HCT116 (cell line): ENCODE measurements around the gene GHRHR. TPM values are rescaled to one million over a fixed set of nuclear protein-coding genes. Genes with fewer than 3 reads are reported as not detected.

Source experiments
- ATAC-seq: fragments of 200-7000 bp; cut with Tn5 transposase; 2 replicates; pipeline ENCODE4 v1.9.1; 2020; ENCODE audit warnings: mild to moderate bottlenecking, moderate library complexity
- BruUV-seq: library from RNA; stranded (reverse); fragments of 400-500 nt; replicated peaks from 2 replicates; lab custom pipeline; 2021; lab: Mats Ljungman, UMichigan
- CTCF ChIA-PET: fragments of 300-600 bp; sonication (Branson Sonifier 250); formaldehyde crosslinking; loops from one replicate; lab custom pipeline; 2021; ENCODE audit warnings: antibody characterized with exemption; lab: Charles Lee
- POLR2A ChIA-PET: fragments of 300-600, 350-600 bp; sonication (Branson Sonifier 250); formaldehyde crosslinking; loops from one replicate; lab custom pipeline; 2021; ENCODE audit warnings: antibody characterized with exemption; lab: Charles Lee
- RAD21 ChIA-PET, 2 experiments: fragments of 300-600 bp; sonication (Branson Sonifier 250); formaldehyde crosslinking; loops; one replicate each; lab custom pipeline; 2023; ENCODE audit warnings: low total read pairs in 2 of 2; ENCODE audit not compliant: uncharacterized antibody in 2 of 2, unreplicated experiment in 2 of 2, low non-redundant PET in 1 of 2; lab: Charles Lee
- DNase-seq: peaks from one replicate; pipeline ENCODE4 v3.0.0-alpha.2; 2010; ENCODE audit warnings: low read depth, low spot score
- H2AFZ ChIP-seq: fragments of 200-600 bp; shearing (Covaris generic), sonication (generic); 2 replicates; pipeline ENCODE4 v1.6.1; 2017; ENCODE audit warnings: low read depth, mixed run types, mixed read lengths, antibody characterized with exemption, low read length; ENCODE audit not compliant: poor library complexity, severe bottlenecking
- H3K27ac ChIP-seq: 2 replicates; pipeline ENCODE4 v1.5.1; 2012; ENCODE audit warnings: low read depth, low read length
- H3K27me3 ChIP-seq: fragments of 200-600 bp; sonication (generic); 2 replicates; pipeline ENCODE4 v1.6.1; 2016; ENCODE audit warnings: mixed run types, low read length, mixed read lengths; ENCODE audit not compliant: insufficient read depth
- H3K36me3 ChIP-seq, 2 experiments: fragments of 200-500 bp in 1 of 2; fragments of 200-600 bp in 1 of 2; sonication (Bioruptor generic) in 1 of 2; sonication (generic) in 1 of 2; 2 replicates each; pipeline versions ENCODE4 v1.5.1 to v1.6.1; 2014 to 2016; ENCODE audit warnings: low read length in 2 of 2, inconsistent platforms in 1 of 2, mixed read lengths in 1 of 2, mixed run types in 1 of 2; ENCODE audit not compliant: insufficient read depth in 2 of 2, control insufficient read depth in 1 of 2
- H3K4me1 ChIP-seq, 2 experiments: fragments of 200-600 bp in 1 of 2; sonication (generic) in 1 of 2; 2 replicates each; pipeline versions ENCODE4 v1.5.1 to v1.6.1; 2012 to 2017; ENCODE audit warnings: low read length in 2 of 2, inconsistent platforms in 1 of 2, mild to moderate bottlenecking in 1 of 2, mixed read lengths in 1 of 2, mixed run types in 1 of 2, moderate library complexity in 1 of 2; ENCODE audit not compliant: insufficient read depth in 2 of 2, control insufficient read depth in 1 of 2
- H3K4me2 ChIP-seq: fragments of 200-600 bp; sonication (generic); 2 replicates; pipeline ENCODE4 v1.6.1; 2017; ENCODE audit warnings: mixed run types, low read length, mixed read lengths
- H3K4me3 ChIP-seq, 2 experiments: fragments of 200-600 bp in 1 of 2; sonication (generic) in 1 of 2; replicated peaks in 1 of 2; 2 replicates each; pipeline ENCODE4 v1.5.1; 2011 to 2016; ENCODE audit warnings: low read length in 2 of 2, control low read depth in 1 of 2, low read depth in 1 of 2, mild to moderate bottlenecking in 1 of 2, mixed read lengths in 1 of 2, mixed run types in 1 of 2
- H3K79me2 ChIP-seq: fragments of 200-600 bp; sonication (generic); 2 replicates; pipeline ENCODE4 v1.6.1; 2017; ENCODE audit warnings: mild to moderate bottlenecking, mixed run types, low read length, moderate library complexity, mixed read lengths; ENCODE audit not compliant: insufficient read depth
- H3K9ac ChIP-seq: fragments of 200-600 bp; sonication (generic); 2 replicates; pipeline ENCODE4 v1.6.1; 2016; ENCODE audit warnings: low read length, mixed read lengths
- H3K9me2 ChIP-seq: fragments of 200-600 bp; sonication (generic), shearing (Covaris generic); 2 replicates; pipeline ENCODE4 v1.6.1; 2017; ENCODE audit warnings: mixed run types, mild to moderate bottlenecking, moderate library complexity; ENCODE audit not compliant: insufficient read depth
- H3K9me3 ChIP-seq, 2 experiments: fragments of 200-500 bp in 1 of 2; fragments of 200-600 bp in 1 of 2; sonication (Bioruptor generic) in 1 of 2; sonication (generic) in 1 of 2; 2 replicates each; pipeline ENCODE4 v1.6.1; 2014 to 2017; ENCODE audit warnings: low read length in 2 of 2, mixed read lengths in 2 of 2, inconsistent platforms in 1 of 2, low read depth in 1 of 2, mild to moderate bottlenecking in 1 of 2, mixed run types in 1 of 2, moderate library complexity in 1 of 2; ENCODE audit not compliant: control insufficient read depth in 1 of 2, insufficient read depth in 1 of 2
- H4K20me1 ChIP-seq: fragments of 200-600 bp; sonication (generic), shearing (Covaris generic); 2 replicates; pipeline ENCODE4 v1.6.1; 2017; ENCODE audit warnings: mixed run types, mild to moderate bottlenecking, moderate library complexity; ENCODE audit not compliant: insufficient read depth
- CEBPB ChIP-seq: IDR thresholded peaks from 2 replicates; pipeline ENCODE4 v1.6.1; 2012; ENCODE audit warnings: low read depth
- ELF1 ChIP-seq: IDR thresholded peaks from 2 replicates; pipeline ENCODE4 v1.6.1; 2012; ENCODE audit warnings: low read depth, borderline replicate concordance
- EZH2phosphoT487 ChIP-seq: fragments of 200-600 bp; IDR thresholded peaks from 2 replicates; pipeline ENCODE4 v1.6.1; 2018; ENCODE audit warnings: antibody characterized with exemption, borderline replicate concordance
- RAD21 ChIP-seq: IDR thresholded peaks from 2 replicates; pipeline ENCODE4 v1.6.1; 2012; ENCODE audit warnings: low read depth, mild to moderate bottlenecking
- SRF ChIP-seq: IDR thresholded peaks from 2 replicates; pipeline ENCODE4 v1.6.1; 2012; ENCODE audit warnings: low read depth
- TCF7L2 ChIP-seq: IDR thresholded peaks from 2 replicates; pipeline ENCODE4 v1.7.0; 2011; ENCODE audit warnings: borderline replicate concordance, inconsistent platforms; ENCODE audit not compliant: insufficient read depth, insufficient read length; ENCODE audit errors: extremely low read depth
- YY1 ChIP-seq: IDR thresholded peaks from 2 replicates; pipeline ENCODE4 v1.6.1; 2011; ENCODE audit warnings: low read length, low read depth, moderate library complexity, mild to moderate bottlenecking; ENCODE audit not compliant: insufficient replicate concordance; ENCODE audit errors: extremely low read depth
- ZFX ChIP-seq: fragments of 450-650 bp; IDR thresholded peaks from 2 replicates; pipeline ENCODE4 v1.6.1; 2017
- ZNF274 ChIP-seq: fragments of 200-500 bp; sonication (Bioruptor generic); IDR thresholded peaks from 2 replicates; pipeline ENCODE4 v1.6.1; 2014; ENCODE audit warnings: mild to moderate bottlenecking, low read depth, low read length, inconsistent platforms
- intact Hi-C: fragments of 100-400 bp; cut with micrococcal nuclease; formaldehyde crosslinking; loops from 2 replicates; pipeline ENCODE4 v1.10.0; 2022
- total RNA-seq: library from RNA; stranded (reverse); gene quantifications from one replicate; pipeline ENCODE4 v1.2.1, GENCODE V29; 2021; ENCODE audit not compliant: unreplicated experiment
- TF ChIP-seq, protein P1 (sequence below): IDR thresholded peaks from 2 replicates; pipeline ENCODE4 v1.6.1; 2012; ENCODE audit warnings: low read depth
- TF ChIP-seq, protein P2 (sequence below): IDR thresholded peaks from 2 replicates; pipeline ENCODE4 v1.6.1; 2012
- TF ChIP-seq, protein P3 (sequence below), 3 experiments: fragments of 200-600 bp in 1 of 3; sonication (generic) in 1 of 3; IDR thresholded peaks in 2 of 3; conservative IDR thresholded peaks in 1 of 3; 2 replicates each; pipeline ENCODE4 v1.5.1; 2012 to 2017; ENCODE audit warnings: low read depth in 2 of 3, low read length in 2 of 3, antibody characterized with exemption in 1 of 3, borderline replicate concordance in 1 of 3, control low read depth in 1 of 3, mild to moderate bottlenecking in 1 of 3, mixed read lengths in 1 of 3, mixed run types in 1 of 3, moderate library complexity in 1 of 3; ENCODE audit not compliant: insufficient read depth in 1 of 3

GHRHR gene
- total RNA-seq, 1 experiment from 2014 or later: not detected

DNA sequence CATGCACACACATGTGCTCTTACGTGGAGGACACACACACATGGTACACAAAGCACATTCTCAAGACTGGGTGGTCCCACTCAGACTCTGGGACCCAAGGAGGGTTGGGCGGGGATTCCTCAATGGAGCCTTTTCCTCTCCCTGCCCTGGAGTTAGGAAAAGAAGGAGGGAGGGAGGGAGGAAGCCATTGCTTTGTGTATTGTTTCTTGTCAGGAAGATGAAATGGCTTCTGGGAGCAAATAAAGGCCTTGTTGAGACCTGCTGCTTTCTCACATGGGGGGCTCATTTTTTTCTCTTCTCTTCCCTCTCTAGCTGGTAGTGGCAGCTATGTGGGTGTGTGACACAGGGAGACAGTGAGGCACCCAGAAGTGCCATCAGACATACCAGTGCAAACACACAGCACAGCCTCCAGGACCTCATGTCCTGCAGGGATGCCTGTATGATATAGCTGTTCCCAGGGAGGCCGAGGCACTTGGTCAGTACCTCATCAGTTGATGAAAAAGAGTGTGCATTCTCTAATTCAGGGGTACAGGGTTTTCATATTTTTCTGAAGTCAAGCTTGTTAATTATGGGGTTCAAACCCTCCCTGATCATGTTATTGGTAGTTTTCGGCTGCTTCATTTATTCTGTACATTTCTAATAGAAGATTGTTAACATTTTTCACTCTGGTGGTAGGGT lies 46.4 kb upstream of the GHRHR start:
- H3K9me3 ChIP-seq: no peaks in the 10 kb centered on the region
- ChIA-PET CTCF (no interaction called here), RAD21 (no interaction called here), POLR2A (no interaction called here)
- no peak overlapping the region for H3K4me2 ChIP-seq
- H3K27ac ChIP-seq: no peak overlapping the region
- H3K4me3 ChIP-seq: no peak overlapping the region
- H3K4me1 ChIP-seq: peaks cover 17 to 46% of the 10 kb centered on the region in 2 experiments
- H3K79me2 ChIP-seq: no peaks in the 10 kb centered on the region
- DNase-seq (no peak), ATAC-seq (no peak)
- no peaks in the 10 kb centered on the region for H3K9me2 ChIP-seq
- no peak overlapping the region for H2AFZ ChIP-seq
- BruUV-seq: no TSS peak
- no peaks in the 10 kb centered on the region for H3K36me3 ChIP-seq
- no peak overlapping the region for H3K9ac ChIP-seq
- no peak for TF ChIP-seq RAD21
- TF ChIP-seq, protein P1, sequence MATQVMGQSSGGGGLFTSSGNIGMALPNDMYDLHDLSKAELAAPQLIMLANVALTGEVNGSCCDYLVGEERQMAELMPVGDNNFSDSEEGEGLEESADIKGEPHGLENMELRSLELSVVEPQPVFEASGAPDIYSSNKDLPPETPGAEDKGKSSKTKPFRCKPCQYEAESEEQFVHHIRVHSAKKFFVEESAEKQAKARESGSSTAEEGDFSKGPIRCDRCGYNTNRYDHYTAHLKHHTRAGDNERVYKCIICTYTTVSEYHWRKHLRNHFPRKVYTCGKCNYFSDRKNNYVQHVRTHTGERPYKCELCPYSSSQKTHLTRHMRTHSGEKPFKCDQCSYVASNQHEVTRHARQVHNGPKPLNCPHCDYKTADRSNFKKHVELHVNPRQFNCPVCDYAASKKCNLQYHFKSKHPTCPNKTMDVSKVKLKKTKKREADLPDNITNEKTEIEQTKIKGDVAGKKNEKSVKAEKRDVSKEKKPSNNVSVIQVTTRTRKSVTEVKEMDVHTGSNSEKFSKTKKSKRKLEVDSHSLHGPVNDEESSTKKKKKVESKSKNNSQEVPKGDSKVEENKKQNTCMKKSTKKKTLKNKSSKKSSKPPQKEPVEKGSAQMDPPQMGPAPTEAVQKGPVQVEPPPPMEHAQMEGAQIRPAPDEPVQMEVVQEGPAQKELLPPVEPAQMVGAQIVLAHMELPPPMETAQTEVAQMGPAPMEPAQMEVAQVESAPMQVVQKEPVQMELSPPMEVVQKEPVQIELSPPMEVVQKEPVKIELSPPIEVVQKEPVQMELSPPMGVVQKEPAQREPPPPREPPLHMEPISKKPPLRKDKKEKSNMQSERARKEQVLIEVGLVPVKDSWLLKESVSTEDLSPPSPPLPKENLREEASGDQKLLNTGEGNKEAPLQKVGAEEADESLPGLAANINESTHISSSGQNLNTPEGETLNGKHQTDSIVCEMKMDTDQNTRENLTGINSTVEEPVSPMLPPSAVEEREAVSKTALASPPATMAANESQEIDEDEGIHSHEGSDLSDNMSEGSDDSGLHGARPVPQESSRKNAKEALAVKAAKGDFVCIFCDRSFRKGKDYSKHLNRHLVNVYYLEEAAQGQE: no peak
- no peak for TF ChIP-seq ZNF274
- no peak for TF ChIP-seq ZFX
- TF ChIP-seq YY1: no peak
- no peak for TF ChIP-seq EZH2phosphoT487
- TF ChIP-seq, protein P2, sequence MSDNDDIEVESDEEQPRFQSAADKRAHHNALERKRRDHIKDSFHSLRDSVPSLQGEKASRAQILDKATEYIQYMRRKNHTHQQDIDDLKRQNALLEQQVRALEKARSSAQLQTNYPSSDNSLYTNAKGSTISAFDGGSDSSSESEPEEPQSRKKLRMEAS: no peak
- no peak for TF ChIP-seq SRF
- TF ChIP-seq CEBPB: no peak
- TF ChIP-seq, protein P3, sequence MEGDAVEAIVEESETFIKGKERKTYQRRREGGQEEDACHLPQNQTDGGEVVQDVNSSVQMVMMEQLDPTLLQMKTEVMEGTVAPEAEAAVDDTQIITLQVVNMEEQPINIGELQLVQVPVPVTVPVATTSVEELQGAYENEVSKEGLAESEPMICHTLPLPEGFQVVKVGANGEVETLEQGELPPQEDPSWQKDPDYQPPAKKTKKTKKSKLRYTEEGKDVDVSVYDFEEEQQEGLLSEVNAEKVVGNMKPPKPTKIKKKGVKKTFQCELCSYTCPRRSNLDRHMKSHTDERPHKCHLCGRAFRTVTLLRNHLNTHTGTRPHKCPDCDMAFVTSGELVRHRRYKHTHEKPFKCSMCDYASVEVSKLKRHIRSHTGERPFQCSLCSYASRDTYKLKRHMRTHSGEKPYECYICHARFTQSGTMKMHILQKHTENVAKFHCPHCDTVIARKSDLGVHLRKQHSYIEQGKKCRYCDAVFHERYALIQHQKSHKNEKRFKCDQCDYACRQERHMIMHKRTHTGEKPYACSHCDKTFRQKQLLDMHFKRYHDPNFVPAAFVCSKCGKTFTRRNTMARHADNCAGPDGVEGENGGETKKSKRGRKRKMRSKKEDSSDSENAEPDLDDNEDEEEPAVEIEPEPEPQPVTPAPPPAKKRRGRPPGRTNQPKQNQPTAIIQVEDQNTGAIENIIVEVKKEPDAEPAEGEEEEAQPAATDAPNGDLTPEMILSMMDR (IDR thresholded peaks at IDR 0.05 in 2 of 3, conservative IDR thresholded peaks at IDR 0.05 in 1 of 3; ENCODE audit: borderline replicate concordance in 1 of 3, insufficient read depth in 1 of 3, low read depth in 2 of 3, low read length in 2 of 3): no peak
- TF ChIP-seq ELF1: no peak
- TF ChIP-seq TCF7L2: no peak
- no peaks in the 10 kb centered on the region for H3K27me3 ChIP-seq
- H4K20me1 ChIP-seq: no peaks in the 10 kb centered on the region
- intact Hi-C loops: no loop called here
